ENCODE data around the gene C2CD4D.
"Not testable (repeated sequence)": the region's sequence is repeated elsewhere in the genome, so short reads cannot be mapped to it uniquely, and the experiment has no call there.

The C2CD4D gene

DNA sequence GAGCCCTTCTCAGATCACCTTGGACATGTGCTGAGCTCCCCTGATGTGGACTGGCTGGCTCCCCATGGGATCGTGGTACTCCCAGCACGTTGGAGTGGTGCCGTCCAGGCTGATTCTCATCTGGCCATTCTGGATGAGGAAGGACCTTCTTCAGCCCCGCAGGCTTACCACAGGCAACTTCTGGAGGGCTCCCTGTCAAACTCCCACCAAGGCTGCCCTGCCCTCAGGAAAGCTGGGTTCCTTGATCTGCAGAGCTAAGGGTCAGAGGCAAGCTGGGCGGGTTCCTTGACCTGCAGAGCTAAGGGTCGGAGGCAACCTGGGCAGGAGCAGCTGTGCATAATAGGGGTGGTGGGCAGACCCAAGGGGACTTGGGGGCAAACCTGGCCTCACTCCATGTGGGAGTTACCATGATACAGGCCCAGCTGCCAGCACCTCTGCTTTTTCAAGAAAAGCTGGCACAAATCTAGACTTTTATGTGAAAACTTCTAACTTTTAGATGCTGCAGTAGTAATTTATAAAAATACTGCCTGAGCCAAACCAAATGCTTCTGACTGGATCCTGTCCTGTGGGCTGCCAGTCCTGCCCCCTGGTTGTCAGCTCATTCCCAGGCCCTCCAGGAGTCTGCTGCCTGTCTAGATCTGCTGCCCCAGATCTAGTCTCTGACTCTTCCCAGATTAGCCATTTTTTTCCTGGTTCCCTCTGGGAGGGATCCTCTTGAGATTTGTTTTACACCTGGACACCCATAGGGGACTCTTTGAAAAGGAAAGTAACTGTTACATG lies 19.5 kb upstream of the C2CD4D start:
- DNase-seq (ENCODE audit: low read depth): no peak

DNA sequence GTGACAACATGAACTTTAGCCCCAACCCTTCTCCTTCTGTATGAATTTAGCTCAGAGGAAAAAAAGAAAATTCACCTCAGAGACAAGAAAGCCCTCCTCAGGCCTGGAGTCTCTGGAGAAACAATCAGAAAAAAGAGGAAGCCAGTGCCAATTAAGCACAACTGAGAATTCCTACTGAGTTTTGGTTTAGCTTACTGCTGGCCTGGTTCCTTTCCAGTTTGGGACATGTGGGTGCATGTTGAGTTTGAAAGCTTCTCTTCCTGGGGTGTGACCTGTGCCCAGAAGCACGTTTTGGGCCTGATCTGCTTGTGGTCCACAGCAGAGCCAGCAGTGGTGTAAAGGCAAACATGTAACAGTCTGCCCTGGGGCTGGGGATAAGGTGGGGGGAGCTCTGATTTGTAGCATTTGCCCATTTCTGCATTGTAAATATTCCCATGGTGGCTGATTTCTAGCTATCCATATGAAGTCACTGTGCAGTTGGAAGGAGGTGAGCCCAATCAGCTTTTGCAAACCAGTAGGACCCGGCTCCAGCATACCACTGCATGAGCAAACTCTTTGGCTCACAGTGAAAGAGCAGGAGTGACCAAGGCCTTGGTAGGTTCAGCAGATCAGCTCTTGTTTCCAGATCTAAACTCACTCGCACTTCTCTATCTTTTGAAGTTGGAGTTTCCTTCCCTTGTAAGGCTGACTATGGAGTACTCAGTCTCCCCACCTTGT lies 18.6 kb upstream of the C2CD4D start:
- no peak for DNase-seq (ENCODE audit: low read depth)

DNA sequence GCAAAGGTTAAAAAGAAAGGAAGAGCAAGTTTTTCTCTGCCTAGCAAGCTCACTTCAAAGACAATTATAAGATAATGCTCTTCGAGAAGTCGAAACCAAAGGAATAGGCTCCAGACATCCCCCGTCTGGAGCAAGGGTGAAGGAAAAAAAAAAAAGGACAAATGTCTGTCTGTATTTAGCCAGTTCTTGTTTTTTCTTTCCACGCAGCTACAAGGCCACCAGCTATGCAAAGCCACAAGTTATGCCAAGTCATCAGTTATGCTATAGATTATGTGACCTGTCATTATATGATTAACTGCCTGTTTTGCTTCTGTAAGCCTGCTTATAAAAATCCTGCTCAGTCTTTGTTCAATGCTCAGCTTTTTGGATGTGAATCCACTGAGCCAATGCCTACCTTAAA lies 16.3 kb upstream of the C2CD4D start:
- DNase-seq (ENCODE audit: low read depth): no peak

DNA sequence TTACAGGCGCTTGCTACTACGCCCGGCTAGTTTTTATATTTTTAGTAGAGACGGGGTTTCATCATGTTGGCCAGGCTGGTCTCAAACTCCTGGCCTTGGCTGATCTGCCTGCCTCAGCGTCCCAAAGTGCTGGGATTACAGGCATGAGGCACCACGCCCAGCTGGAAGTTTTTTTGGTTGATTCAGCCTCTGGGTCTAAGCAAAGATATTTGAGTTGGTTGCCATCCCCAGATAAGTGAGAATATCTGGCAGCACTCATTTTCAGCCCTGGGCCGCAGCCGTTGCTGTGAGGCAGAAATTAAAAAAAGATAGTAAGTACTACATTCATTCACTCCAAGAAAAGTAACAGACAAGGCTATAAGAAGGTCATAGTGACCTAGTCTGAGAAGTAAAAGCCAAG lies 15.9 kb upstream of the C2CD4D start:
- DNase-seq (ENCODE audit: low read depth): not testable (repeated sequence)

DNA sequence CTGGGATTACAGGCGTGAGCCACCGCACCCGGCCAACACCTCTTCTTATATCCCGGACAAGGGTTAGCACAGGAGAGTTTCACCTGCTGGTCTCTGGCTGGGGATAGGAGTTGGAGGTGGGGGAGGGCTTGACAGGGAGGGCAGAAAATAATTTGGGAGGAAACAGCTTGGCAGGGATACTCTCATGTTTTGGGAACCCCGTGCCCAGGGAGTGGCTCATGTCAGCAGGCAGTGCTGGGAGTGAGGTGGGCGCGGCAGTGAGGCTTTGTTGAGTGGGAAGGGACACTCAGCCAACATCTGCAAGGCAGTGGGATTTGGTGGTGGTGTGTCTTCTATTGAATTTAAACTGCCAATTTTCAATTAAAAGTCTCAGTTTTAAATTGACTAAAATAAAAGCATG lies 15.0 kb upstream of the C2CD4D start:
- no peak for DNase-seq (ENCODE audit: low read depth)

DNA sequence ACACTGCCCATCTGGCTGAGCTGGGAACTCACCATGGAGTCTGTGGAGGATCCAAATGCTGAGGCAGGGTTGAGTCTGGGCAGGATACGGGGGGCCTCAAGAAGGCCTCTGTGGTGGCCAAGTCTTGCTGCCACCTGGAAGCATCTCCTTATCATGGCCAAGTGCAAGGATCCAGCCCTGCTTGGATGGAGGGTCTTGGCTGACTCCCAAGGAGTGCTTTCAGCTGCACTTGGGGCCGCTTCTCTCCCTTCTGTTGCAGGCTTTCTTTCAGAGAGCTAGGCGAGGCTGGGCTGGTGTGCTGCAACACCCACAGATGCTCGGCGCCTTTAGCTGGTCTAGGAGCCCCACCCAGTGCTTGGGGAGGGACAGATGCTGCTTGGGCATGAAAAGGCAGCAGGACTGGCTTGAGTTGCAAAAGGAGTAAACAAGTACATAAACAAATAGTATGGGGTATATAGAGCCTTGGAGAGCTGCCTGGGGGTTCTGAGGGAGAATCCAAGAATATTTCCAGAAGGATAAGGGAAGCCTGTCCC lies 13.9 kb upstream of the C2CD4D start, which contains the start of gene THEM5:
Gene THEM5, minus strand, starts transcription at position 302 of the 533 bp plus-strand sequence. Its CDS starts 147 bp downstream, at position 155.
- no peak for DNase-seq (ENCODE audit: low read depth)

DNA sequence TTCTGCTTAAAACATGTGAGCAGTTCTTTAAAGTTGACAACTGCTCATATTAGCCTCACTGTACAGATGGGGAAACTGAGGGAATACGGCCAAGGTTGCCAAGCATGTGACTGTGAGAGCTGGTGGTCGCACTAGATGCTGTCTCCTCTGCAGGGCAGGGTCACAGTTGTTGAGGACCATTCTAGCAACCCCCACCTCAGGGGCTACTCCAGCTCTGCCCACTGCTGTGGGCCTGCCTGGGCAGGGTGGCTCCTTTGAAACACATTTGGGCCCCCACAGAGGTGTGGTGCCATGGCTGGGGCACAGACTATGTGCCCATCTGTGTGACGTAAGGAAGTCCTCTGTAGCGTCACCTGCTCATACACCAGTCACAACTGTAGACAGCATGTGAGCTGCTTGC lies 13.1 kb upstream of the C2CD4D start:
- DNase-seq (ENCODE audit: low read depth): no peak

DNA sequence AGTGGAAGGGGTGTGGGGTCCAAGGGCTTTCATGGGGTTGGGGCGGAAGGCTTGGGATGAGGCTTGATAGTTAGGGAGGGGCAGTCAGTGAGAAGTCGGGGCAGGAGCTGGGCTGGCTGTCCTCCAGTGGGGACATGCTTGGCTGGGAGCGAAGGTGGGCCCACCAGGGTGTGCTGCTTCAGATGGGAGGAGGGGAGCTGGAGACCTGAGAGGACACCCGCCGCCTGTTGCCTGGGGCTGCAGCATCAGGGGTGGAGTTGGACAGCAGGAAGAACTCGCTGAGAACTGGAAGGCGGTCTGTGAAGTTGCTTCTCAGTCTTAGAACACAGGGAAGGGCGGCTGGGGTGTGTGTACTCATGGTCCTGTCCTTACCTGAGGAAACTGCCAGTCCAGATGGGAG lies 12.3 kb upstream of the C2CD4D start:
- no peak for DNase-seq (ENCODE audit: low read depth)

DNA sequence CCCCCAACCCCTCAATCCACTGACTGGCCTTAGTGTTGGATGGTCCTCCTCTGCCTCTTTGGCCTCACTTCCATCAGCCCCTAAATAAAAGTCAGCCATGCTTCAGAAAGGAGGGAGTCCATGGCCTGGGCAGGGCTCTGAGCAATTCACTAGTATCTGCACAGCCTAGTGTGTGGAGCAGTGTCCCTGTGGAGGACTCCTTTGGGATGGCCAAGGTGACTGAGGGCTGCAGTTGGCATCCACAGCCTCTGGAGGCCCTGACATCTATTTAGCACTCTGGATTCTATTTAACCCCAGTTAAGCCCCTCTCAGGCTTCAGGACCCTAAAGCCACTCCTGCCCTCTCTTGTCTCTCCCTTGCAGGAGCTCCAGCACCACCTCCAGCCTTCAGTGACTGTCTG lies 10.3 kb upstream of the C2CD4D start:
- DNase-seq (ENCODE audit: low read depth): no peak

DNA sequence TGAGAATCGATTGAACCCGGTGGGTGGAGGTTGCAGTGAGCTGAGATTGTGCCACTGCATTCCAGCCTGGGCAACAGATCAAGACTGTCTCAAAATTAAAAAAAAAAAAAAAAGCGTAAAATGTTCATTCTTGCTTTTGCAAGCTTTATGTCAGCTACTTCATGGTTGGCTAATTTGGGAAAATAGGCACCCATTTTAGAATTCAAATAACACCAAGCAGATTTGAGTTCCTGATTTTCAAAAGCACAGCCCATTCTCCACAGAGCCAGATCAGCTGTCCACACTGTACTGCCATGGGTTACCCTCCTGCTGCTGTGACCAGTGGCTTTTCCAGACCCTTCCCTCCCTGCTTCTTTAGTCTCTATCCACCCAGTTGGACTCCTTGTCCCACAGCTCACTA lies 9.5 kb upstream of the C2CD4D start:
- no peak for DNase-seq (ENCODE audit: low read depth)

DNA sequence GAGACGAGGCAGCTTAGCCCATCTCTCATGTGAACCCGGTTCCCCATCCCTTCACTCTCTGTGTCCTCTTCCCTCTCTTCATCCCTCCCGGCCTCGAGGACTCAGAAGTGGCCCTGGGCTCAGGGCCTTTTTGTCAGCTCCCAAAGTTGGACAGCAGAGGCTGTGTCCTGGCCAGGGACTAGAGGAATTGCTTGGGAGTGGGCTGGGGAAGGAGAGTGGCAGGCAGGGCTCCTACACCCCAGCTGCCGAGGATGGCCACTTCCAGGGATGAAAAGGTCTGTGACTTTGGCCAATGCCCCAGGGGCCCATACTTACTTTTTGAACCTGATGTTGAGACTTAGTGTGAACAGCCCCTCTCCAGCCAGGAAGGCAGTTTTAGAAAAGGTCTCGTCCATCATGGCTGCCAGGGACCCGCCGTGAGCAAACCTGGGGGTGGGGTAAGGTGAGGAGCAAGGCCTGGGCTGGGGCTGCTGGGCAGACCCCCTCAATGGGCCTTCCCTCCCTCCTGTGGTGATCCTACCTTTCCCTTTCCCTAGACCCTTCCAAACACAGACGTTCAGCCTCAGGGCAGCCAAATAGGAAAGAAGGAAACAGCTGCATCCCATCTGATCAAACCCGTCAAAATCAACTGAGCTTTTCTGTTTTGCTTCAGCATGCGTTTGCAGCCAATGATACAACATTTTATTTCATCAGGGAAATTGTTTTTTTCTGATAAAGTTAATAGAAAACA lies 8.4 kb upstream of the C2CD4D start:
- DNase-seq (ENCODE audit: low read depth): no peak

DNA sequence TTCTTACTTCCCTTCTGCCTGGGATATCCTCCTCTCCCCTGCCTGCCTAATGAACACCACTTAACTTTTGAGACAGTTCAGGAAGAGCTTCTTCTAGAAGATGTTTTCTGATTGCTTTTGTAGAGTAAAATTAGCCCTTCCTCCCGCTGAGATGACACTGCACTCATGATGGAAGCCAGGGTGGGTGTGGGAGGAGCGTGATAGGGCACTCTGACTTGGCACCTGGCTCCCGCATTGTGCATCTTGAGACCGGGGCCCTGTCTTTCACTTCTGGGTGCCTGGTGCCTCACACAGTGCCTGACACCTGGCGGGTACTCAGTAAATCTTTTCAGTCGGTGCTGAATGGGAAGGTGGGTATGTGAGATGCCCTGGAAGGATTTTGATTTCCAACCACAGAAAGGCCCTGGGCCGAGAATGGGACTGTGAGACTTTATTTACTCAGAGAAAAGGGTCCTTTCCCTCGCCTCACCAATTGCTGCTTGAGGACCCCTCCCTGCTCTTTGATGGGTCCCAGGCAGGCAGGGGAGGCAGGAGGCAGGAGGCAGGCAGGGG lies 7.1 kb upstream of the C2CD4D start:
- no peak for DNase-seq (ENCODE audit: low read depth)

DNA sequence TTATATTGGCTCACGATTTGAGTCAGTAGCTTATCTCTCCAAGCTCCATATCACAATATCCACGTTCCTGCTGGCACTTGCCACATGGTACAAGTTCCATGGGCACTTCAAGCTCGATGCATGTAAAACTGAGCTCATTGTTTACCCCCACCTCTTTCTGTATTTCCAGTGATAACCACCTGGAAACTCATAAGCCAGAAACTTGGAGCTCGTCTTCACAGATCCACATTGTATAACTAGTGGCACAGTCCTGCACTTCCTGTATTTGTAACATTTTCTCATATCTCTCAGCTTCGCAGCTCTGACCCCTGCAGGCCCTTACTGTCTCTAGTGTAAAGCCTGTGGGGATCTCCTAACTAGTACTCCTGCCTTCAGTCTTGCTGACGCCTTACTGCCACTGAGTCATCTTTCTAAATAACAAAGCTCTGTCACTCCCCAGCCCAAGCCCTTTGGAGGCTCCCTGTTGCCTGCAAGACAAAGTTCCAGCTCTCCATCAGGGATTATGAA lies 6.5 kb upstream of the C2CD4D start:
- no peak for DNase-seq (ENCODE audit: low read depth)

DNA sequence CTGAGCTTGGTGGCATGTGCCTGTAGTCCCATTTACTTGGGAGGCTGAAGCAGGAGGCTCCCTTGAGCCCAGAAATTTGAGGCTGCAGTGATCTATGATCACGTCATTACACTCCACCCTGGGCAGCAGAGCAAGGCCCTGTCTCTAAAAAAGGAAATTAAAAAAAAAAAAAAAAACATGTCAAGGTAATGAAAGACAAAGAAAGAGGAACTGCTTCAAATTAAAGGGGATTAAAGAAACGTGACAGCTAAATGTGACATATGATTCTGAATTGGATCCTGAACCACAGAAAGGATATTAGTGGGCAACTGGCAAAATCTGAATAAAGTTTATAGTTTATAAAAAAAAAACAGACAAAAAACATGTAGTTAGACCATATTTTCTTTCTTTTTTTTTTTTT lies 3.8 kb upstream of the C2CD4D start:
- DNase-seq (ENCODE audit: low read depth): no peak

DNA sequence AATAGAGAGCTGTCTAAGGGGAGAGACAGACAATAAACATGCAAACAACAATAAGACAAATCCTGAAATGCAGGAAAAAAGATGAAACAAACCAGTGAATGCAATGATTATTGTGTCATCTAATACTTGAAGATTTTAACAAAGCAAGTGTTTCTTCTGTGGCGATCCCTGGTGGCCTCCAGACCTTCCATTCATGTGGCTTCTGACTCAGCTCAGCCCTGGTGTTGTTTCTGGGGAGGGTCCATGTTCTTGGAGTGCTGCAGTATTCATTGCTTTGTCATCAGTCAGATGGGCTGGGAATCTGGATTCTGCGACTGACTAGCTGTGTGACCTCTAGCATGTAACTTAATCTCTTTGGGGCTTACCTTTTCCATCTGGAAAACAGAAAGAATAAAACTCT lies 1.5 kb upstream of the C2CD4D start:
- DNase-seq (ENCODE audit: low read depth): peak; percentile 18

DNA sequence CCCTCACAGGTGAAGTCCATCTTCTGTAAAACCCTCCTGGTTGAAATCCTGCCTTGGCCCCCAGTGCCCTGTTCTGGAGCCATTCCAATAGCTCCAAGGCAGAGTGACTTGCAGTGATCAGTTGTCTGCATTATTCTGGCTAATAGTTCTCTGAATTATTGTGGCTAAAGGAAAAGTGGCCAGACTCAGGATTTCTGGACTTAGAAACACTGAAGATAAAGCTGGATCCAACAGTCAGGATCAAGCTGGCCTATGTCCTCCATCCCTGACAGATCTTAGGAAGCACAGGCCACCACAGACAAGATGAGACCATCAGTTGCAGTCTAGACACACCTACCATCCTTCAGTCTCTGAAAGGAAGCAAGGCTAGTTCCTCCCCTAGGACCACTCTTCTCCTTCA lies 801 bp upstream of the C2CD4D start:
- DNase-seq (ENCODE audit: low read depth): no peak

DNA sequence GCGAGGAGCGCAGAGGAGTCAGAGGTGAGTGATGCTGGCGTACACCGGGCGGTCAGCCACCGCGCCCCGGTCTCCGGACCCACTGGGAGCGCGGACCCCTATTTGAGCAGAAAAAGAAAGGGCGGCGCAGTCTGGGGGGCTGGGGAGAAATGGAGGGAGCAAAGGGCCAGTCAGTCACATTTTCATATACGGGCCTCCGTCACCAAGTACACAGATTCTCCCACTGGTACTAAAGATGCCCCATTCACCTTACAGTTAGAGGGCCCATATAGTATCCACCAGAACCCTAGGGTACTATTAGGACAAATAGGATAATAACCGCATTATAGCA lies 573 bp downstream of the C2CD4D start:
- no peak for DNase-seq (ENCODE audit: low read depth)

DNA sequence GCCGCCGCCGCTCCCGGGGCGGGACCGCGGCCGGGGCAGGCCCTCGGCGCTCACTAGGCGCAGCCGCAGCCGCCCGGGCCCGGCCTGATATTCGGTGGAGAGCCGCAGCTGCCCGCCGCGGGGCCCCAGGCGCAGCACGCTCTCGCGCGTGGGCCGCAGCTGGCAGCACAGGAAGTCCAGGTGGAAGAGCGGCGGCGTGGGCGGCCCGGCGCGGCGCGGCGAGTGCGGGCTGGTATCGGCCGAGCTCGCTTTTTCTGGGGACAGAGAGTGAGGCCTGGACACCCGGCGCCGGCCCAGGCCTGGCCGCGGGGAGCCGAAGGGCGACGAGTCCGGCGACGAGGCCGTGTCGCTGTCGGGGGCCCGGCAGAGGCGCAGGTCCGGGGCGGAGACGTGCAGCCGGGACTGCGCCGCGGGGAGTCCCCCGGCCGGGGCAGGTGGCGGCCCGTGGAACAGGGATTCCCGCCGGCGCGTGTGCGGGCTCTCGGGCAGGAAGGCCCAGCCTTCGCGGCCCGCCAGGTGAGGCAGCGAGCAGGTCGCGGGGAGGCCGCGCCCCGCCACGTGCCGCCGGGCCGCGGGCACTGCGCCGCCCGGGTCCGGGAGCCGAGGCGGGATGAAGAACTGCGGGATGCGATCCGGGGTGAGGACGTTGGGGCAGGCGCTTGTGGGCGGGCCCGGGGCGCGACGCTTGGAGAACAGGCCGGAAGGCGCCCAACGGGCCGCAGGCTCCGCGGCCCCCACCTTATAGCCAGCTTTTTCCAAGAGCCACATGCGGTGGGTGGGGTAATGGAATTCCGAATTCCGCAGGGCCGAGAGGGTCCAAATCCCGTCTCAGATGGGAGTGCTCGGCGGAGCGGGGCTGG lies 1.2 kb downstream of the C2CD4D start:
- DNase-seq (ENCODE audit: low read depth): no peak

DNA sequence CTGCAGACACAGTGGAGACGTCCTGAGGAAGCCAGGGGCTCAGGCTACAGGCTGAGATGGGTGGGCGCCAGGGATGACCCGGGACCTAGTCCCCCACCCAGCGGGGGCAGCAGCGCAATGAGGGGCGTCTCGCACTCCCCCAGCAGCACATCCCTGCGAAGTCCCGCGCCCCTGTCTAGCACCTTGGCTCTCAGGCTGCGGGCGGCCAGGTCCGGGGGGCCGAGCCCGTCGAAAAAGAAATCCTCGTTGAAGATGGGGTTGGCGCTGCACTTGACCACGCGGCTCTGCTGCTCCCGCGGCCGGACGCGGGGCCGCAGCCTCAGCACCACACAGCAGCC lies 1.8 kb downstream of the C2CD4D start:
- no peak for DNase-seq (ENCODE audit: low read depth)

DNA sequence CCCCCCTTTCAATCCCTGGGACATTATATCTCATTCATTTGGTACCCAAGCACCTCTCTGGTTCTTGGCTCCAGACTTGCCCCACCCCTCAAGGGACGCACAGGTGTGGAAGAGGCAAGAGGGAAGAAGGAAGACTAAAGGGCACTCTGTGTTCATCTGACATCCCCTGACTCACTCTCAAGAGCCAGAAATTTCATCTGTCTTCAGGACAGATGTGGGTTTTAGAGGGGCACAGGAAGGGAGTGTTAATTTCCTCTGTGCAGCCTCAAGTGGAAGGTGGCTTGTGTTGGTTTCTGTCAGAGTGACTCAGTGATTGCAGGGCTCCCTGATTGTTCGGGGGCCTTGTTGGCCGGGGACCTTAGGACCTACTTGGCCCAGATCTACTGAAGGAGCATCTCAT lies 2.4 kb downstream of the C2CD4D start:
- no peak for DNase-seq (ENCODE audit: low read depth)

DNA sequence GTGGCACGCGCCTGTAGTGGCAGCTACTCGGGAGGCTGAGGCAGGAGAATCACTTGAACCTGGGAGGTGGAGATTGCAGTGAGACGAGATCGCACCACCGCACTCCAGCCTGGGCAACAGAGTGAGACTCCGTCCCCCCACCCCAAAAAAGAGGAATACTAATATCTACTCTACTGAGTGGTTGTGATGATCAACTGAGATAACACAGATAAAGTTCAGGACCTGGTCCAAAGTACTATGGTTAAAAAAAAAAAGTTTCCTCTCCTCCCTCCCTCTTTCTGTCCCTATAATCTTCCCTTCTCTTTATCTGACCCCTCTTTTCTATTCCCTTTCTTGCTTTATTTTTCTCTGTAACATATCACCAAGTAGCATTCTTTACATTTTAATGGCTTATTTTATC lies 4.0 kb downstream of the C2CD4D start:
- no peak for DNase-seq (ENCODE audit: low read depth)

DNA sequence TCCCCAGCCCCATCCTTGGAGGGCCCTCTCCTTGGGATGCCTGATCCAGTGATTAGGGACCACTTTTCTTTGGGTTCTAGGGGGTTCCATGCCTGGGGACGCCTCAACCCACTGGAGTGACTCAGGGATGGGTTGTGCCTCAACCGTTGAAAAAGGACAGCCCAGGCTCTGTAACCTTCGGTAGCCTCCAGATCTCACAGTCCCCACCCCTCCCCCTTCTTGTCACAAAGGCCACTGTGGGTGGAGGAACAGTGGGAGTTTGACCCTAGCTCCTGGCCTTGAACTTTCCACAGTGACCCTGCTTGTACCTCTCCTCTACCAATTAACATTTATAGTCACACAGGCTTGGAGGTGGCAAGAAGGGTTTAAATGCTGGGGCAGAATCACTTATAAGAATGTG lies 5.4 kb downstream of the C2CD4D start:
- DNase-seq (ENCODE audit: low read depth): no peak

All from fibroblast of the conjunctiva (primary cell).